Left ventricle myocardium inferior (tissue), 1 donor: ENCODE measurements around the gene ZNF446. TPM values are rescaled to one million over a fixed set of nuclear protein-coding genes. Genes with fewer than 3 reads are reported as not detected.

Experiments used
- DNase-seq: peaks from one replicate; pipeline ENCODE4 v3.0.0-alpha.2; 2020
- H3K27ac ChIP-seq: fragments of 200-600 bp; replicated peaks from 2 replicates; pipeline ENCODE4 v1.8.0; 2021
- H3K27me3 ChIP-seq: fragments of 200-600 bp; 2 replicates; pipeline ENCODE4 v1.8.0; 2021; ENCODE audit warnings: low read depth
- H3K36me3 ChIP-seq: fragments of 200-600 bp; 2 replicates; pipeline ENCODE4 v1.8.0; 2021
- H3K4me1 ChIP-seq: fragments of 200-600 bp; 2 replicates; pipeline ENCODE4 v1.8.0; 2021
- H3K4me3 ChIP-seq: fragments of 200-600 bp; 2 replicates; pipeline ENCODE4 v1.8.0; 2021; ENCODE audit warnings: mild to moderate bottlenecking, moderate library complexity
- H3K9me3 ChIP-seq: fragments of 200-600 bp; replicated peaks from 2 replicates; pipeline ENCODE4 v1.8.0; 2021
- intact Hi-C: fragments of 100-400 bp; cut with micrococcal nuclease; formaldehyde crosslinking; loops from one replicate; pipeline ENCODE4 v1.11.0; 2022
- total RNA-seq: library from RNA; stranded (reverse); fragmentation: NEBNext Ultra II Directional; extraction: Animal tissue kit (Norgen Biotek cat#: 25700); gene quantifications from one replicate; pipeline ENCODE4 v1.2.1, GENCODE V29; 2021
- TF ChIP-seq, protein P1 (sequence below): fragments of 200-600 bp; IDR thresholded peaks from 2 replicates; pipeline ENCODE4 v1.8.0; 2021; ENCODE audit warnings: antibody characterized with exemption, mild to moderate bottlenecking, borderline replicate concordance
- donor health status: DM: no; HTN: yes; CAD: no; lungs with severe emphysema.

ZNF446 gene
- total RNA-seq, 1 donor from 2014 or later, result 4.9 TPM

DNA sequence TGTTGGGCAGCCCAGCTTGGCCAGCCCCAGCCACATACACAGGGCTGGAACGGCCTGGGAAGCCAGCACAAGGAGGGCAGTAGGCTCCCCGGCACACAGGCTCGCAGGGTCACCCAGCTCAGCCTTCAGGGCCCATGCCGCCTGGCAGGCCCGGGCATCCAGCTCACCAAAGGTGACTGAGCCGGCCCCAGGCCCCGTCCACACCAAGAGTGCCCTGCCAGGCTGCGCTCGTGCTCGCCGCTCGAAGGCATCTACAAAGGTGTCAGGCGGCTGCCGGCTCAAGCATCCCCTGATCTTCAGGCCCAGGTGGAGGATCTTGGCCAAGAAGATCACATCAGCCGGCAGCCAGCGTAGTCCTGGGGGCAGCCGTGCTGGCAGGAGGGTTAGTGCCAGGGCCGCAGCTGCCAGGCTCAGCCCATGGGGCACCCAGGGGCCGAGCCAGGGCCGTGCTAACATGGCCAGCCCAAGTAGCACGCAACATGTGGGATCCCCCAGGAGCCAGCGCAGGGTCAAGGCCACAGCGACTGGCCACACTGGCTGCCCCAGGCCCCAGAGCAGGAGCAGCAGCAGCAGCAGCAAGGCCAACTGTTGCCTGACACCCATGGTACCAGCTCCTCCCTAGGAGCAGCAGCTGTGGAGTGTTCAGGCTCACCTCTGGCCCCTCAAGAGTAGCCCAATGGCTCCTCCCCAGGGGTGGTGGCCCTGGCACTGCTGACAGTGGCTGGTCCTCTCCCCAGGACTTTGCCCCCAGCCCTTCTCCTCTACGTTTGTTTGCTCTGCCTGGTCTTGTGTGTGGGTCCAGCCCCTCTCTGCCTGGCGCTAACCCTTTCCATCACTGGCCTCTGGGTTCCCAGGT, 35.4 kb downstream of the ZNF446 start, which contains the start of gene SLC27A5:
Gene SLC27A5, minus strand, starts transcription at position 640 of the 856 bp plus-strand sequence. Its CDS starts 37 bp downstream, at position 603.
- intact Hi-C loops, result no loop called here
- Histone ChIP-seq H3K27ac (no peak within 1 kb of the TSS), H3K4me3 (no peak within 1 kb of the TSS), H3K9me3 (peaks cover 5% of the 10 kb centered on the region), H3K27me3 (no peaks in the 10 kb centered on the region), H3K4me1 (peaks cover 33% of the 10 kb centered on the region), H3K36me3 (peaks cover 13% of the 10 kb centered on the region)
- DNase-seq, result no peak
- TF ChIP-seq, protein P1, sequence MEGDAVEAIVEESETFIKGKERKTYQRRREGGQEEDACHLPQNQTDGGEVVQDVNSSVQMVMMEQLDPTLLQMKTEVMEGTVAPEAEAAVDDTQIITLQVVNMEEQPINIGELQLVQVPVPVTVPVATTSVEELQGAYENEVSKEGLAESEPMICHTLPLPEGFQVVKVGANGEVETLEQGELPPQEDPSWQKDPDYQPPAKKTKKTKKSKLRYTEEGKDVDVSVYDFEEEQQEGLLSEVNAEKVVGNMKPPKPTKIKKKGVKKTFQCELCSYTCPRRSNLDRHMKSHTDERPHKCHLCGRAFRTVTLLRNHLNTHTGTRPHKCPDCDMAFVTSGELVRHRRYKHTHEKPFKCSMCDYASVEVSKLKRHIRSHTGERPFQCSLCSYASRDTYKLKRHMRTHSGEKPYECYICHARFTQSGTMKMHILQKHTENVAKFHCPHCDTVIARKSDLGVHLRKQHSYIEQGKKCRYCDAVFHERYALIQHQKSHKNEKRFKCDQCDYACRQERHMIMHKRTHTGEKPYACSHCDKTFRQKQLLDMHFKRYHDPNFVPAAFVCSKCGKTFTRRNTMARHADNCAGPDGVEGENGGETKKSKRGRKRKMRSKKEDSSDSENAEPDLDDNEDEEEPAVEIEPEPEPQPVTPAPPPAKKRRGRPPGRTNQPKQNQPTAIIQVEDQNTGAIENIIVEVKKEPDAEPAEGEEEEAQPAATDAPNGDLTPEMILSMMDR, result no peak

DNA sequence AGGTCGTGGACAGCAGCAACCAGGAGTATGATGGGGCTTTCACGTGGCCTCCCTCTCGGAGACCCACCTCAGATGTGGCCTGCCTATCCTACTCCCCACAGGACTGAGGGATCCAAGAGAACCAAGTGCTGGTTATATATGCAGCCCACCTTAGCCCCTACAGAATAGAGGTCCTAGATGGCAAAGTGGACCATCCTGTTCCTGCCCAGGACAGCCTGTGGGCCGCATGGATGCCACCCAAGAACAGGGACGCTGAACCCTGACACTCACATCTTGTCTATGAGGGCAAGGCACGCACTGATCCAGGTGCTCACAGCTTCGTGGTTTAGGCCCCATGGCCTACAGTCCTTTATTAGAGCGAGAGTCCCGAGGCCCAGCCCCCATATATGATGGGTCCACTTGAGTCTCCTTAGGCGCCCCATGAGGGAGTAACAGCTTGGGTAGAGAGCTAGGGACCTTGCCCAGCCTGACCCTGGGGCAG, 37.1 kb downstream of the ZNF446 start:
- TF ChIP-seq, protein P1, result no peak
- peaks cover 49% of the 10 kb centered on the region for H3K4me1 ChIP-seq
- H3K27ac ChIP-seq, result peak overlapping the region; percentile 78
- intact Hi-C loops, result no loop called here
- no peaks in the 10 kb centered on the region for H3K27me3 ChIP-seq
- peaks cover 23% of the 10 kb centered on the region for H3K36me3 ChIP-seq
- H3K4me3 ChIP-seq, result no peak overlapping the region
- DNase-seq, result no peak
- no peaks in the 10 kb centered on the region for H3K9me3 ChIP-seq

DNA sequence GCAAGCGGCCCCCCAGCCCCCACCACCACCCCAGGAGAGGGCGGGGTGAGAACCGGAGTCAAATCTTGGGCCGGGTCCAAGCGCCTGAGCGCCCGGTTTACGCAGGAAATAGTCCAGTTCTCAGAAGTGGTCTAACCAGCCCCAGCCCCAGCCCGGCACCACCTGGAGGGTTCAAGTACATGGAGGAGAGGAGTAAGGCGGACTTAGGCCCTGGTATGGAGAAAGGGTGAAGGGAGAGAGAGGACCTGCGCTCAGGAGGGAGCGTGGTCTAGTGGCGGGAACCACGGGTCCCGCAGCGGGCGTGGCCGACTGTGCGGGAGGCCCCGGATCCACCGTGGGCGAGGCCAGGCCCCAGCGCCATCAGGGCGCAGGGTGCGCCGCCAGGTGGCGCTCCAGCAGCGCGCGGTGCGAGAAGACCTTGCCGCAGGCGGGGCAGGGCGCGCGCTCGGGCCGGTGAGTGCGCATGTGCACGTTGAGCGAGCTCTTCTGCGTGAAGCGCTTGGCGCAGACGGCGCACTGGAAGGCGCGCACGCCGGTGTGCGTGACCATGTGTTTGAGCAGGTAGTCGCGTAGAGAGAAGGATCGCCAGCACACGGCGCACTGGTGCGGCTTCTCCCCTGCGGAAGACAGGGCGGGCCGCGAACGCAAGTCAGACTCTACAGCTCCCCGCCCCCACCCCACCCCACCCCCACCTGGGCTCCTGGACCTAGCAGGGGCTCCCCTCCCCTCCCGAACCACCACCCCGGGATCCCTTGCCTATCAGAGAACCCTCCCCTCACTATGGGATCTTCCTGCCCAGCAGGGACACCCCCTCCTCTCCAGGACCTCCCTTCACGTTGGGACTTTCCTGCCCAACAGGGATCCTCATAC, 37.8 kb downstream of the ZNF446 start:
- Histone ChIP-seq H3K9me3 (no peaks in the 10 kb centered on the region), H3K36me3 (peaks cover 23% of the 10 kb centered on the region), H3K4me1 (peaks cover 56% of the 10 kb centered on the region), H3K4me3 (peak overlapping the region; percentile 66), H3K27me3 (no peaks in the 10 kb centered on the region), H3K27ac (peak overlapping the region; percentile 78)
- TF ChIP-seq, protein P1, result peak; percentile 93
- intact Hi-C loops, result no loop called here
- DNase-seq, result peak; percentile 88

DNA sequence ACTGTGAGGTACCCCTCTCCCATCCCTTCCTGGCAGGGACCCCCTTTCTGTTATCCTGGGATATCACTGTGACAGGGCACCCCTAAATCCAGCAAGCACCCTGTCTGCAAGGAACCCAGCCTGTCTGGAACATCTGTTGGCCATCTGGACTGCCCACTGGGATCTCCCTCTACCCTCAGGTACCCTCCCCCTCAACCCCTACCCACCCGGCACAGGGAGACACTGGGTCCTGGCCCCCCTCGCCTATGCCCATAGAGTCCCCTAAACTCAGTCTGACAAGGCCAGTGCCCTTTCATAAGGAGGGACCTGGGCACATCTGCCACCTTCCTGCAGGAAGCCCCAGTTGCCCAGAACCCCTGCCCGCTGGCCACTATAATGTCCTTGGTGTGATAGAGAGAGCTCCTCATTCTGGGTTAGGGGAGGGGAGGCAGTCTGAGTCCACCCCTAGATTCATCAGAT, 38.4 kb downstream of the ZNF446 start:
- Histone ChIP-seq H3K36me3 (peaks cover 23% of the 10 kb centered on the region), H3K27me3 (no peaks in the 10 kb centered on the region), H3K4me1 (peaks cover 63% of the 10 kb centered on the region), H3K27ac (peak overlapping the region; percentile 78), H3K9me3 (no peaks in the 10 kb centered on the region), H3K4me3 (peak overlapping the region; percentile 66)
- no peak for DNase-seq
- intact Hi-C loops, result no loop called here
- TF ChIP-seq, protein P1, result no peak

DNA sequence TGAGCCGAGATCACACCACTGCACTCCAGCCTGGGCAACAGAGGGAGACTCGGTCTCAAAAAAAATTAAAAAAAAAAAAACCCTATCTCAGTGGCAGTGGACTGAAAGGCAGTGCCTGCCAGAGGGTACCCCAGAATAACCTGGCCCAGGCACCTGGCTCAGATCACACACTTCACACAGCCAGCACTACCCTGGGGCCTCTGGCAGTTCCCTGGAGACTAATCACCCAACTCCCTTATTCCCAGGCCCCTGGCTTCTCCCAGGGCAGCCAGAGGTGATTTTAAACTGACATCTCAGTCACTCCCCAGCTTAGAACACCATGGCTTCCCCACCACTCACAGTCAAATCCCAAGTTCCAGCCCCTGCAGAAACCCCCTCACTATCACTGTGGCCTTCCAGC, 39.1 kb downstream of the ZNF446 start:
- intact Hi-C loops, result no loop called here
- H3K27ac ChIP-seq, result no peak overlapping the region
- no peak for DNase-seq
- H3K4me1 ChIP-seq, result peaks cover 67% of the 10 kb centered on the region
- no peak overlapping the region for H3K4me3 ChIP-seq
- TF ChIP-seq, protein P1, result no peak
- no peaks in the 10 kb centered on the region for H3K27me3 ChIP-seq
- peaks cover 23% of the 10 kb centered on the region for H3K36me3 ChIP-seq
- no peaks in the 10 kb centered on the region for H3K9me3 ChIP-seq
